ENCODE data around the gene TNNT1. TPM values are rescaled to one million over a fixed set of nuclear protein-coding genes. Genes with fewer than 3 reads are reported as not detected.
"Not testable (repeated sequence)": the region's sequence is repeated elsewhere in the genome, so short reads cannot be mapped to it uniquely, and the experiment has no call there.

The TNNT1 gene
- total RNA-seq, 2 donors from 2014 or later = 1.3 TPM; not detected in 1

DNA sequence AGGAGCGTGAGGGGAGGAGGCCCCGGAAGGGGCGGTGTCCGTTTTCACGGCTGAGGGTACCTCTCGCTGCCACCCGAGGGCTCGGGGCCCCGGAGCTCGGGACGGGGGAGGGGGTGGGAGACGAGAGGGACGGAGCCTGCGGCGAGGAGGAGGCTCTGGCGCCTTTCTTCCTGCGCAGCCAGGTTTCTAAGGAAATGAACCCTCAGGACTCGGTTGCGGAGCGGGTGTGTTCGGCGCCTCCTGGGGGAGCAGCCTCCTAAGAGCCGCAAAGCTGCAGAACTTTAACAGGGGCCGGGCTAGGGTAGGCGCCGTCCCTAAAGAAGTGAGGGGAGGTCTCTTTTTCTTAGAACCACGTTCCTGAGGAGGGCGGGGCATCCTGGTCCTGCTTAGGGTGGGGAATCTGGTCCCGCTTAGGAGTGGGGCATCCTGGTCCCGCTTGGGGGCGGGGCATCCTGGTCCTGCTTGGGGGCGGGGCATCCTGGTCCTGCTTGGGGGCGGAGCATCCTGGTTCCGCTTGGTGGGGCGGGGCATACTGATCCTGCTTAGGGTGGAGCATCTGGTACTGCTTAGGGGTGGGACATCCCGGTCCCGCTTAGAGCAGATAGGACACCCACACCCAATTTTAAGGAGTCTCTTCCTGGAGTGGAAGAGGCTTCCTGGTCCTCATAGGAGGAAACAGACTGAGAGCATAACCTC lies 24.9 kb upstream of the TNNT1 start:
- H3K9me3 Mint-ChIP-seq = no peaks in the 10 kb centered on the region
- ATAC-seq = peak; percentile 47 to 82
- DNase-seq (ENCODE audit: low spot score in 2 of 2) = peak in 1 of 2 donors; percentile 68
- peaks cover 0 to 8% of the 10 kb centered on the region in 2 donors for H3K36me3 Mint-ChIP-seq
- H3K27ac Mint-ChIP-seq = no peak overlapping the region

DNA sequence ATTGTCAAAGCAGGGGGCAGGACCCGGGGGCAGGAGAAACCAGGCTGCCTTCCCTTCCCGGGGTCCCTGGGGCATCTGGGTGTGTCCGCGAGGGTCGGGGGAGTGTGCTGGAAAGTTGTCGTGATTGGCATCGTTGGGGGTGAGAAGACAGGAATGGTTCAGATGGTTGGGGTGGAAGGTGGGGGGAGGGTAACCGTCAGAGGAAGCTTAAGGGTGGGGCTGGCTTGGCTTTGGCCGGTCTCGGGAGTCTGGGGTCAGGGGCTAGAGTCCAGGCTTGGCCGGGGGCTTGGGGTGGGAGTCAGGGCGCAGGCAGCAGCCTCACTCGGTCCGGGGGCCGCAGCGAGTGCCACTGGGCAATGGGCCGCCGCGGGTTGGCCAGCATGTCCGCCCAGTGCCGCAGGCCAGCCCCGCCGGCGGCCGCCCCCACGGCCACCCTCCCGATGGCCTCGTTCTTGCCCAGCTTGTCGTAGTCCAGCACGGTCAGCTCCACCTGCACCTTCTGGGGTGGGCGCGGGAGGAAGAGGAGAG lies 24.2 kb upstream of the TNNT1 start:
- ATAC-seq (no peak), DNase-seq (ENCODE audit: low spot score in 2 of 2) (no peak)
- no peak overlapping the region for H3K27ac Mint-ChIP-seq
- H3K36me3 Mint-ChIP-seq = peaks cover 0 to 8% of the 10 kb centered on the region in 2 donors
- H3K9me3 Mint-ChIP-seq = no peaks in the 10 kb centered on the region

DNA sequence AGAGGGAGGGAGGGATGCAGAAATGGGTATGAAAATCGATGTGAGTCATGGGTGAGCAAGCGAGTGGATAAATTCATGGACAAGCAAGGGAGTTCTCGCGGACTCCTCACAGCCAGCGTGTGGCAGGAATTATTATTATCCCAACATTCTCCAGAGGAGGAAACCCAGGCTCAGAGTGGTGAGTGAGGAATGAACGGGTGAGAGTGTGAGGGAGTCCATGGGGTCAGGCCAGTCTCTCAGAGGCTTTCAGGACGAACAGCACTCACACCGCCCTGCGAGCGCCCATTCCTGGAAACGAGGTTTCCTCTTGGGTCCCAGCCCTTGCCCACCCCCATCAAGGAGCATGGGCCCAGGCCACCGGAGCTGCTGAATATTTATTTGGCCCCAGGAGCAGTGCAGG lies 23.7 kb upstream of the TNNT1 start:
- Mint-ChIP-seq H3K27ac (no peak overlapping the region), H3K9me3 (no peaks in the 10 kb centered on the region)
- no peak for ATAC-seq

DNA sequence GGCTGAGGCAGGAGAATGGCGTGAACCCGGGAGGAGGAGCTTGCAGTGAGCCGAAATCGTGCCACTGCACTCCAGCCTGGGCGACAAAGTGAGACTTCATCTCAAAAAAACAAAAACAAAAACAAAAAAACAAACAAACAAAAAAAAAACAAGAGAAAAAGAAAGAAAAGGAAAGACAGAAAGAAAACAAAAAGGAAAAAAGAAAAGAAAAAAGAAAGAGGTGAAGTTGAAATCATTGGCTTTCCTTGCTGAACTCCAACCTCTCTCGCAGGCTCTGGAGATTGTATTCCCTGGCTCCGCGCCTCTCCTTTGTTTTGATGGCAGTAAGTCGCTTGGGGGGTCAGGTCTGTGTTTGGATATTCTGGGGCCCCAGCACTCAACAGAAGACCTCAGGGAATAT lies 23.3 kb upstream of the TNNT1 start:
- ATAC-seq; H3K36me3 Mint-ChIP-seq; DNase-seq (ENCODE audit: low spot score in 2 of 2); H3K9me3 Mint-ChIP-seq; H3K27ac Mint-ChIP-seq: not testable (repeated sequence)

More for the DNA sequence above, 23.7 kb upstream of the TNNT1 start:
- peaks cover 0 to 8% of the 10 kb centered on the region in 2 donors for H3K36me3 Mint-ChIP-seq
- DNase-seq (ENCODE audit: low spot score in 2 of 2) = no peak

DNA sequence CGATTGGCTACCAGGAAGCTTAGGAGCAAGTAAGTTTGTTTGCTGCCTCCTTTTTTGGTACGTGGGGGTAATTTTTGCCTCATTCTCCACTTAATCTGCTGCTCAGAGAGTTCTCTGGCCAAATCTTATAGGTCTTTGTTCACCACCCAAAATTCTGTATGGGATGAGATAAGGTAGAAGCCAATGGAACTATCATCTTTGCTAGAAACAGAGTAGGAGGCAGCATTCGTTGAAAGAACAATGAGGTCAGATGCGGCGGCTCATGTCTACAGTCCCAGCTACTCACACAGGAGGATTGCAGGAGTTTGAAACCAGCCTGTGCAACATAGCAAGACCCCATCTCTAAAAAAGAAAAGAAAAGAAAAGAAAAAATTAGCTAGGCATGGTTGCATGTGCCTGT lies 22.4 kb upstream of the TNNT1 start:
- DNase-seq (ENCODE audit: low spot score in 2 of 2) = no peak
- Mint-ChIP-seq H3K36me3 (peaks cover 0 to 13% of the 10 kb centered on the region in 2 donors), H3K27ac (no peak overlapping the region), H3K9me3 (no peaks in the 10 kb centered on the region)
- ATAC-seq = no peak

DNA sequence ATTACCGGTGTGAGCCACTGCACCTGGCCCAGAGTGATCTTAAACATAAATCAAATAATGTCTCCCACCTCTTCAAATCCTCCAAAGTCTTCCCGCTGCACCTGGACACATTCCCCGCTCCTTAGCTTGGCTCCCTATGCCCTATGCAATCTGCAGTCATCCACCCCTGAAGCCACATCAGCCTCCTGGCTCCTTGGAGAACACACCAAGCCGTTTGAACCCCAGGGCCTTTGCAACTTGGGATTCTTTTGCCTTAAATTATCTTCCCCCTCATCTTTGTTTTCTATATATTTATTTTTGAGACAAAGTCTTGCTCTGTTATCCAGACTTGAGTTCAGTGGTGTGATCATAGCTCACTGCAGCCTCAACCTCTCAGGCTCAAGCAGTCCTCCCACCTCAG lies 20.1 kb upstream of the TNNT1 start:
- no peak for ATAC-seq
- no peak for DNase-seq (ENCODE audit: low spot score in 2 of 2)
- no peak overlapping the region for H3K27ac Mint-ChIP-seq
- no peaks in the 10 kb centered on the region for H3K9me3 Mint-ChIP-seq
- H3K36me3 Mint-ChIP-seq = peaks cover 0 to 20% of the 10 kb centered on the region in 2 donors

DNA sequence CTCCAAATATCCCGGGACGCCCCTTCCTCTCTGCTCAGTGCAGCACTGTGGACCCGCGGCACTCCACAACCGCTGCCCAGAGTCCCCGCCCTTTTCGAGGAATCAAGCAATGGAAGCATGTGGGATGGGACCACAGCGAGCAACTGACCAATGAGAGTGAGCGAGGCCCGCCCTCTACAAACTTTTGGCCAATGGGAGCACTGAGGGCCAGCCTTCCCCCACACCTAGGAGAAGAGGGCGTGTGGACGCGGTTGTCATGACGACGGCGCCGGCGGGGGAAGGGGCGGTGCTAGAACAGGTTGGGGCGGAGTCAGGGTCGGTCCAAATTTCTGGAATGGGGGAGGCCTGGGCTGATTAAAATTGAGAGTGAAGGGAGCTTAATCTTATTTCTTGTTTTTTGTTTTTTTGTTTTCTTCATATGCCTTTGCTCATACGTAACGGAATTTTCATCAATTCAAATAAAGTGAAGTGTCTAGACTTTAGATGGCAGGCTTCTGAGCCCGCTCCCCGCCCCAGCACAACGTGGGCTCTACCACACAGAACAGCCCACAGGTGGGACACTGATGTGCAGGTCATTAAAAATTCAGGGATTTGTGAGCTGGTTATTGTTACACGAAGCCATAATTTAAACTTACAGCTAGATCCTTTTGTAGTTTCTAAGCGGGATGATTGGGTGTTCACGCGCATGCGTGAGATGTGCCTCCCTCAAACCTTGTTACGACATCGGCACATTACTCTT lies 17.7 kb upstream of the TNNT1 start, which contains the start of gene DNAAF3:
TSS of gene DNAAF3 (minus strand) at position 84 of the 739 bp plus-strand sequence. CDS start 200 bp downstream, outside the sequence.
- DNase-seq (ENCODE audit: low spot score in 2 of 2) = peak in 1 of 2 donors; percentile 88
- Mint-ChIP-seq H3K36me3 (peaks cover 0 to 17% of the 10 kb centered on the region in 2 donors), H3K9me3 (no peaks in the 10 kb centered on the region), H3K27ac (peak within 1 kb of the TSS in 1 of 2 donors; percentile 78)
- peak; percentile 91 to 97 for ATAC-seq

DNA sequence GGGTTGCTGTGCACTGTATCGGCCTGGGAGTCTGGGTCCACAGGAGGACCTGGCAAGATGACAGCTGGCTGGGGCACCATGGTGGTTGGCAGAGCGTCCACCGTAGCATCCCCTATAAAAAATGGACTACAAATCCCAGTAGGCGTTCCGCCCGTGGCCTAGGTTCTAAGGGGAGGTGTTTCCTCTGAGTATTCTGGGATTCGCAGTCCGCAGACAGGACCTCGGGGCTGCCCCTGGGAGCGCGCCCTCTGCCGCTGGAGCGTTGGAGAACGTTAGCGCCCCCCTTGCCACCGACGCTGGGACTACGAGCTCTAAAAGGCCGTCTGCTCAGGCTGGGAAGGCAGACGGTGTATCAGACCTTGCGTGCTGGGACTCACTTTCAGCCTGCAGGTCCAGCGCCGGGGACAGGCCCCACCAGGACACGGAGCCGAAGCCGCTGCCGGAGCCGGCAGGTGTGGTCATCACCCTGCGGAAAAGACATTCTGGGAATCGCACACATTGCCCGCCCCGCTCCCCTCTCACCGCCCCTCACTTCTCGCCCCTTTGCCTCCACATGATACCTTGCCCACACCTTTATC lies 17.0 kb upstream of the TNNT1 start:
- DNase-seq (ENCODE audit: low spot score in 2 of 2) (peak in 1 of 2 donors; percentile 62), ATAC-seq (peak; percentile 36 to 72)
- no peak overlapping the region for H3K27ac Mint-ChIP-seq

DNA sequence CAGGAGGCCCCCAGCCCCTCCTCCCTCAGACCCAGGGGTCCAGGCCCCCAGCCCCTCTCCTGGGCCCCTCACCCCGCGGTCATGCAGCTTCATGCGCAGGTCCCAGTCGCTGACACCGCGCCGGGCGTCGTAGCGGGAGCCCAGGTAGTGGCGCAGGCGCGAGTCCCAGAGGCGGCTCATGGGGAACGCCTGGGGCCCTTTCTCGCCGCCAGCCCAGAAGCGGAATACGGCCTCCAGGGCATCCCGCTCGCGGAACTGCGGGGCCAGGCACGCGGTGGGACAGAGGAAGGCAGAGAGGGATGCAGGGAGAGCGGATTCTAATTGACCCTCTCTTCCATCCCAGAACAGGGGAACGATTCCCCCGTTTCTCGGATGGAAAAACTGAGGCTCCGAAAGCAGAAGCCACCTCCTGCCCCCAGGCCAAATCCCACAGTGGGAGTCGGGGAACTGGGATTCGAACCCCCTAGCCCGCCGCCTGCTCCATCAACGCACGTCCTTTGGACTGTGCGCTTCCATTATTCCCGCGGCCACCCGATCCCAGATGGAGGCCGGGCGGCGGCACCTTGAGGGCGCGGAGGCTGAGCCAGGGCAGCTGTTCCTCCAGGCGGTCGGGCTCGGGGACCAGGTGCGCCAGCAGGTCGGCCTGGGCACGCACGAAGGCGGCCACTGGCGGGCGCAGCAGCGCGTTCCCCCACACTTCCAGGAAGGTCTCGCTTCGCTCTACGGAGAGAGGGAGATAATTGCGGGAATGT lies 12.7 kb upstream of the TNNT1 start:
- H3K36me3 Mint-ChIP-seq = peaks cover 0 to 7% of the 10 kb centered on the region in 2 donors

More for the DNA sequence above, 17.0 kb upstream of the TNNT1 start:
- Mint-ChIP-seq H3K9me3 (no peaks in the 10 kb centered on the region), H3K36me3 (peaks cover 0 to 12% of the 10 kb centered on the region in 2 donors)

DNA sequence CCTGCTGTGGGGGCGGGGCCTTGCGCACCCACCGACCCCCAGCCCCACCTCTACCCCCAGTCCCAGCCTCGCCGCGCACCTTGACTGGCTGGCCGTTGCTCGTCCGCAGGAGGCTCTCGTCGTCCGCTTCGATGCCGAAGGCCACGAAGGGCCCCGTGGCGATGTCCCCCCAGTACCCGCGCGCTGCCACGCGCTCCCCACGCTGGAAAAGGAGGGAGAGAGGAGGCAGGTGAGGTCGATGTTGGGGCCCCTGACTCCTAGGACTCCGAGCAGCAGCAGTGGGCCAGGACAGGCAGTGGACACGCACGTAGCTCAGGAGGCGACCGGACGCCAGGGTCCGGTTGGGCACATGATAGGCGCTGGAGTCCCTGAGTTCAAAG lies 12.0 kb upstream of the TNNT1 start:
- ATAC-seq (no peak), DNase-seq (ENCODE audit: low spot score in 2 of 2) (no peak)
- Mint-ChIP-seq H3K9me3 (no peaks in the 10 kb centered on the region), H3K36me3 (peaks cover 0 to 13% of the 10 kb centered on the region in 2 donors), H3K27ac (no peak overlapping the region)

More for the DNA sequence above, 12.7 kb upstream of the TNNT1 start:
- Mint-ChIP-seq H3K9me3 (no peaks in the 10 kb centered on the region), H3K27ac (no peak overlapping the region)
- no peak for DNase-seq (ENCODE audit: low spot score in 2 of 2)
- ATAC-seq = no peak

DNA sequence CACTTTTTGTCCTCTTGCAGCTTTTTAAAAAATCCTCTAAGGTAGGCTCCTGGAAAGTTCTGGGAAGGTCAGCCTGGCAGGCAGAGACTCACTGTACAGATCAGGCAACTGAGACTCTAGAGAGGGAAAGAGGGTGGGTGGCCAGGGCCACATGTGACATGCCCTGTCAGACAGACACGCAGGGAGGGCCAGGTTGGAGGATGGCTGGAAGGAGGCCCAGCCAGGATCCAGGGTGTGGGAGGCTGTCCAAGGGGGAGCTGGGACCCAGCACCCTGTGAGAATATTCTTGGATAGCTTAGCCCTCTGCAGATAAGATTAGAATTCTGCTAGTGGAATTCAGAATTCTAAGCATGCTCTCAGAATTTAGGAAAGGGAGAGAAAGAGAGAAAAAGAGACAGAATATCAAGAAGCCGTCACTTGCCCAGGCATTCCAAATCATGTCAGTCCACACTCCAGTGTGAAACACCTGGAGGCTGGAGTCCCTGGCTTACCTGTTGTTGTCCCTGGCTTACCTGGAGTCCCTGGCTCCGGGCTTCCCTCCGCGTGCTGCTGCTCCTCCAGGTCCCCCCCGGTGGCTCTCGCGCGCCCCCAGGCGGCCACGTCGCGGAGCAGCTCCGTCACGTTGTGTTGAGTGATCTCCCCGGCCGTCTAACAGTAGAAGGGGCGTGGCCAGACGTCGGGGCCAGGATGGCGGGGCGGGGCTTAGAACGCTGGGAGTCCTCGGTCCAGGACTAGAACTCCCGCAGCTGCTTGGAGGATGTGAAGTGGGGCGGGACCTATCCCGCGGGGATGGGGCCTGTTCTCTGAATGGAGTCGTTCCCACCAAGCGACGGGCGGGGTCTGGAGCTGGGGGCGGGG lies 11.4 kb upstream of the TNNT1 start:
- no peaks in the 10 kb centered on the region for H3K9me3 Mint-ChIP-seq
- H3K36me3 Mint-ChIP-seq = peaks cover 0 to 9% of the 10 kb centered on the region in 2 donors
- ATAC-seq = peak; percentile 96 to 98
- DNase-seq (ENCODE audit: low spot score in 2 of 2) = peak; percentile 86 to 97
- H3K27ac Mint-ChIP-seq = peak overlapping the region in 1 of 2 donors; percentile 46

DNA sequence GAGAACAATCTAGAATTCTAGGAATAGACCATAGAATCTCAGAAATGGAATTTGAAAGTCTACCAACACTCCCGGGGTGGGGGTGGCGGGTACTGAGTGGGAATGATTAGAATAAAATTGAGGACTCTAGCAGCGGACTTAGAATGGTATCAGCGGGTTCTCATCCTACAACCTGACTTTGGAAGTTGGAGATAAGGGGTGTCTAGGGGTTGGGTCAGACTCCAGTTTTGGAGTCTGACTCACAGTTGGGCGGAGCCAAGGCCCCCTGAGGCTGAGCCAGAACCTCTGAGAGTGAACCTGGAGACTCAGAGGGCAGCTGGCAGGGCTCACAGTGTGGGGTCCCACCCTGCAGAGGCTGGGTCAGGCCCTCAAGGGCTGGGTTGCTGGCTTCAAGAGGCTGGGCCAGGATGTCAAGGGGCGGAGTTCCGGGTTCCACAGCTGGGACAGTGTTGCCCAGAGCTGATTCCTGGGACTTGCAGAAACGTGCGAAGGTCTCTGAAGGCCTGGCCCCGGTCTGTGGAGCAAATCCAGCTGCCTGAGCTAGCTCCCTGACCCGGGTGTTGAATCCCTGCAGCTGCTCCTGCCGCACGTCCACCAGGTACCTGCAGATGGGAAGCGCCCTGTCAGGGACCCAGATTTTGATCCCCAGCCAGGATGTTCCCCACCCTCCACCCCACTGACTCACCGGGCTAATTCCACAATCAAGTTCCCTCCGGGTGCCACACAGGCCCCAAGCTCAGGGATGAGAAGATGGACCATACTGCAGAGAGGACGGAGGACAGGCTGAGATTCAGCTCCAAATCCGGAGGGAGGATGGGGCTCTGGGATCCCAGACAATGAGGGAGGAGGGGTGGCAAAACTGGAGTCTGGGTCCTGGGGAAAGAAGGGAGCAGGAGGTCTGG lies 10.1 kb upstream of the TNNT1 start:
- Mint-ChIP-seq H3K27ac (no peak overlapping the region), H3K36me3 (peaks cover 0 to 11% of the 10 kb centered on the region in 2 donors)
- ATAC-seq = no peak

DNA sequence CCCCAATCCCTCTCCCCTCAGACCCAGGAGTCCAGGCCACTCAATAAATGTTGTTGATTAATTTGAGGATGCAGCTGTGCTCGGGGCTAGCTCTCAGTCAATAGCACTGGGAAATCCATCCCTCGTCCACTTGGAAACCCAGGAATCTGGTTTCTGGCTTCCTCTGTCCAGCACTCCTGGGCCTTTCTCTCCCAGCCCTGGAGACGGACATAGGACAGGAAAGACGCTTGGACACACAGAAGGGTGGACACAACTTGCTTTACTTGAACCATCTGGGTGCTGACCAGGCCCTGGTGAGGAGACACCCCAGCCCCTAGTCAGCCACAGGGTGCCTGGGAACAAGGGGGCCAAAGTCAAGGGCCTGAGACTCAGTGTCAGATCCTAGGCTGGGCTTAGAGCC lies 9.4 kb upstream of the TNNT1 start:
- Mint-ChIP-seq H3K27ac (no peak overlapping the region), H3K9me3 (peaks cover 5% of the 10 kb centered on the region in 2 donors), H3K36me3 (peaks cover 0 to 16% of the 10 kb centered on the region in 2 donors)
- DNase-seq (ENCODE audit: low spot score in 2 of 2) = no peak
- no peak for ATAC-seq

More for the DNA sequence above, 10.1 kb upstream of the TNNT1 start:
- peaks cover 0 to 5% of the 10 kb centered on the region in 2 donors for H3K9me3 Mint-ChIP-seq
- no peak for DNase-seq (ENCODE audit: low spot score in 2 of 2)

DNA sequence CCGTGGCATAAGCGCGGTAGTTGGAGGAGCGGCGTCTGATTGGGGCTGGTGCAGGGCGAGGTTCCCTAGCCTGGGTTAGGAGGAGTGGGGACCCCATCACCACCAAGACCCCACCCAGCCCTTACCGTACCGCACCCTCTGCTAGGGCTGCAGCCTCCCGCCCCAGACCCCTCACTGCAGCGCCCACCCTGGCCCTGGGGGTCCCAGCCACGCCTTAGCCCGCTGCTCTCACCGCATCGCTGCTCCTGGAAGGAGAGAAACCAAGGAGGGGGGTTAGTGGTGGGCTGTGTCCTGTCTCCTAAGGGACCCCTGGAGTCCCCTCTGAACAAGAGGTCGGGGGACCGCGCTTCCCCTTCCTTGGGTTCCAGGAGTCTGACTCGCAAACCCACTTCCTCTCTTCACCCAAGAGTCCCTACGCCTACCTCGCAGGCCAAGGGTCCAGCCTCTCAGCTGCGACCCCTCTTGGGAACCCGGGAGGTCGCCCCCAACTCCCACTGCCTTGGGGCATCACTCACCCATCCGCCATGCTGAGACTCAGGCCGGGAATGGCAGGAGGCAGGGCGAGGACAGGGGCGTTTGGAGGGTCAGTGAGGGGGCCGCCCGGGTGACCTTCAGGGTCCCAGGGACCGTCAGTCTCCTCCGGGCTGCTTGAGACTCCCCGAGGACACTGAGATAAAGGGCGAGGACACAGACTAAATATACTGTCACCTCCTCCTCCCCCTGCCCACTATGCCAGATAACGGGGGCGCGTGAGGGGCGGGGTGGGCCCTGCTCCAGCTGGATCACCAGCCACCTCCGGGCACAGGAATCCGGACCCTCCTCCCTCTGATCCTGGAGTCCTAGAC lies 8.3 kb upstream of the TNNT1 start, which contains the start of gene TNNI3:
TSS of gene TNNI3 (minus strand) at position 669 of the 845 bp plus-strand sequence. CDS start at position 526, 143 bp downstream.
- Mint-ChIP-seq H3K27ac (no peak within 1 kb of the TSS), H3K36me3 (peaks cover 0 to 17% of the 10 kb centered on the region in 2 donors), H3K9me3 (peaks cover 7 to 10% of the 10 kb centered on the region in 2 donors)
- no peak for ATAC-seq
- DNase-seq (ENCODE audit: low spot score in 2 of 2) = no peak
